AG04450 (cell line): Measurements from ENCODE around the gene UGT1A4. TPM values are rescaled to one million over a fixed set of nuclear protein-coding genes. Genes with fewer than 3 reads are reported as not detected.

Experiments used
- CTCF ChIA-PET: fragments of 300-600, 350-600 bp; formaldehyde crosslinking; extraction: SDS; loops from one replicate; lab custom pipeline; 2022; ENCODE audit warnings: antibody characterized with exemption, inconsistent platforms; lab: Charles Lee
- POLR2A ChIA-PET: fragments of 350-600 bp; formaldehyde crosslinking; extraction: SDS; loops from one replicate; lab custom pipeline; 2021; ENCODE audit warnings: antibody characterized with exemption, inconsistent platforms; lab: Yijun Ruan, JAX
- DNase-seq: peaks from one replicate; pipeline ENCODE4 v3.0.0-alpha.2; 2011; ENCODE audit warnings: low read depth, low spot score
- H3K27ac ChIP-seq: one replicate; pipeline ENCODE4 v1.5.1; 2012; ENCODE audit warnings: low read depth, low read length, control low read depth
- H3K27me3 ChIP-seq: one replicate; pipeline ENCODE4 v1.6.0; 2012; ENCODE audit warnings: low read length; ENCODE audit not compliant: control insufficient read depth, insufficient read depth
- H3K4me3 ChIP-seq: 2 replicates; pipeline ENCODE4 v1.5.1; 2011; ENCODE audit warnings: mild to moderate bottlenecking, low read depth, low read length, control low read depth
- H3K9me3 ChIP-seq: 2 replicates; pipeline ENCODE4 v1.5.1; 2012; ENCODE audit warnings: low read length; ENCODE audit not compliant: control insufficient read depth, insufficient read depth
- CTCF ChIP-seq: IDR thresholded peaks from 2 replicates; pipeline ENCODE4 v1.5.1; 2011; ENCODE audit warnings: low read depth, low read length, control low read depth, inconsistent platforms
- polyA plus RNA-seq: library from polyadenylated mRNA; depleted of rRNA; stranded (reverse); fragments of >200 nt; gene quantifications from 2 replicates; pipeline ENCODE4 v1.2.3, GENCODE V29; 2011

Gene UGT1A4
- polyA plus RNA-seq, 1 experiment: not detected

GRCh38 chr2:233684640-233685039 is 33.9 kb upstream of the UGT1A4 start:
- ChIA-PET POLR2A (no interaction called here), CTCF (no interaction called here)
- H3K4me3 ChIP-seq: no peak overlapping the region
- no peaks in the 10 kb centered on the region for H3K9me3 ChIP-seq
- H3K27me3 ChIP-seq: peaks cover 3% of the 10 kb centered on the region
- DNase-seq: no peak
- no peak for TF ChIP-seq CTCF
- H3K27ac ChIP-seq: no peak overlapping the region

- POLR2A ChIA-PET: no interaction called here
- Histone ChIP-seq H3K4me3 (no peak overlapping the region), H3K27me3 (peaks cover 3% of the 10 kb centered on the region), H3K27ac (no peak overlapping the region), H3K9me3 (no peaks in the 10 kb centered on the region)
- no peak for TF ChIP-seq CTCF
- CTCF ChIA-PET: no interaction called here
- DNase-seq: no peak
Measured at GRCh38 chr2:233686928-233687327, 31.6 kb upstream of the UGT1A4 start.

GRCh38 chr2:233688341-233688740 is 30.2 kb upstream of the UGT1A4 start:
- no peak for TF ChIP-seq CTCF
- POLR2A ChIA-PET: no interaction called here

GRCh38 chr2:233689031-233689430 is 29.5 kb upstream of the UGT1A4 start:
- Histone ChIP-seq H3K27ac (no peak overlapping the region), H3K9me3 (no peaks in the 10 kb centered on the region), H3K4me3 (no peak overlapping the region), H3K27me3 (peaks cover 4% of the 10 kb centered on the region)
- CTCF ChIA-PET: no interaction called here
- POLR2A ChIA-PET: no interaction called here
- TF ChIP-seq CTCF: no peak
- no peak for DNase-seq

More at GRCh38 chr2:233688341-233688740, 30.2 kb upstream of the UGT1A4 start:
- CTCF ChIA-PET: no interaction called here
- no peak for DNase-seq
- Histone ChIP-seq H3K27ac (no peak overlapping the region), H3K9me3 (no peaks in the 10 kb centered on the region), H3K4me3 (no peak overlapping the region), H3K27me3 (peaks cover 3% of the 10 kb centered on the region)

- Histone ChIP-seq H3K4me3 (no peak overlapping the region), H3K27ac (no peak overlapping the region), H3K9me3 (no peaks in the 10 kb centered on the region), H3K27me3 (peaks cover 4% of the 10 kb centered on the region)
- ChIA-PET CTCF (no interaction called here), POLR2A (no interaction called here)
- no peak for DNase-seq
- TF ChIP-seq CTCF: no peak
Measured at GRCh38 chr2:233689501-233689900, 29.0 kb upstream of the UGT1A4 start.
